HG02798 (cell line): ENCODE data around the gene POU4F3.
A peak's percentile ranks its signal among the peaks of the same experiment; 100 is the strongest.
"Not testable (repeated sequence)": the region's sequence is repeated elsewhere in the genome, so short reads cannot be mapped to it uniquely, and the experiment has no call there.

ENCODE experiments used
- ATAC-seq: cut with Tn5 transposase; IDR thresholded peaks from one replicate; pipeline ENCODE4 v1.9.1; 2021; ENCODE audit warnings: mild to moderate bottlenecking; ENCODE audit not compliant: unreplicated experiment, poor library complexity

POU4F3 gene

GRCh38 chr5:146338774-146339714, at the start of gene POU4F3:
TSS of gene POU4F3 (plus strand) at chr5:146338839. CDS start at chr5:146339113, 274 bp downstream.
- no peak for ATAC-seq

- ATAC-seq = no peak
Observed at GRCh38 chr5:146290318-146290717, 48.3 kb upstream of the POU4F3 start.

GRCh38 chr5:146291421-146292074, 47.1 kb upstream of the POU4F3 start:
- peak; percentile 74 for ATAC-seq

- ATAC-seq = no peak
Observed at GRCh38 chr5:146296245-146296644, 42.4 kb upstream of the POU4F3 start.

GRCh38 chr5:146298920-146299319, 39.7 kb upstream of the POU4F3 start:
- not testable (repeated sequence) for ATAC-seq

GRCh38 chr5:146301626-146302025, 37.0 kb upstream of the POU4F3 start:
- no peak for ATAC-seq

GRCh38 chr5:146302406-146302805, 36.2 kb upstream of the POU4F3 start:
- no peak for ATAC-seq

- ATAC-seq = no peak
Observed at GRCh38 chr5:146306838-146307237, 31.8 kb upstream of the POU4F3 start.

GRCh38 chr5:146307796-146308195, 30.8 kb upstream of the POU4F3 start:
- no peak for ATAC-seq

- ATAC-seq = no peak
Observed at GRCh38 chr5:146310540-146310939, 28.1 kb upstream of the POU4F3 start.

GRCh38 chr5:146311278-146311677, 27.4 kb upstream of the POU4F3 start:
- ATAC-seq = no peak

- ATAC-seq = no peak
Observed at GRCh38 chr5:146313027-146313426, 25.6 kb upstream of the POU4F3 start.

- no peak for ATAC-seq
Observed at GRCh38 chr5:146321571-146321970, 17.1 kb upstream of the POU4F3 start.

GRCh38 chr5:146327257-146327870, 11.3 kb upstream of the POU4F3 start:
- ATAC-seq = no peak

GRCh38 chr5:146327989-146328388, 10.7 kb upstream of the POU4F3 start:
- ATAC-seq = no peak

GRCh38 chr5:146329697-146330096, 8.9 kb upstream of the POU4F3 start:
- no peak for ATAC-seq

GRCh38 chr5:146331423-146331822, 7.2 kb upstream of the POU4F3 start:
- no peak for ATAC-seq

GRCh38 chr5:146334074-146334533, 4.5 kb upstream of the POU4F3 start:
- ATAC-seq = no peak

- no peak for ATAC-seq
Observed at GRCh38 chr5:146336197-146336596, 2.4 kb upstream of the POU4F3 start.

GRCh38 chr5:146337264-146337904, 1.3 kb upstream of the POU4F3 start:
- no peak for ATAC-seq
